Ascending aorta (tissue), 2 donors: Measurements from ENCODE around the gene QARS1. TPM values are rescaled to one million over a fixed set of nuclear protein-coding genes. Genes with fewer than 3 reads are reported as not detected.

Source experiments
- DNase-seq, 2 donors: peaks; one replicate each; pipeline ENCODE4 v3.0.0-alpha.2; 2019; ENCODE audit warnings: low spot score in 2 of 2
- H3K27ac ChIP-seq, 2 donors: fragments of 200-600 bp; sonication (generic); one replicate each; pipeline ENCODE4 v1.5.1; 2016 to 2017; ENCODE audit warnings: mild to moderate bottlenecking in 1 of 2
- H3K27me3 ChIP-seq: fragments of 200-600 bp; sonication (generic); one replicate; pipeline ENCODE4 v1.5.1; 2017
- H3K36me3 ChIP-seq, 2 donors: fragments of 200-600 bp; sonication (generic); one replicate each; pipeline ENCODE4 v1.5.1; 2016
- H3K4me1 ChIP-seq, 2 donors: fragments of 200-600 bp; sonication (generic); one replicate each; pipeline ENCODE4 v1.5.1; 2016 to 2017; ENCODE audit warnings: mild to moderate bottlenecking in 1 of 2
- H3K4me3 ChIP-seq, 2 donors: fragments of 200-600 bp; sonication (generic); one replicate each; pipeline ENCODE4 v1.5.1; 2016 to 2017; ENCODE audit warnings: mild to moderate bottlenecking in 1 of 2
- H3K9me3 ChIP-seq, 2 donors: fragments of 200-600 bp; sonication (generic); one replicate each; pipeline ENCODE4 v1.5.1; 2016
- intact Hi-C: fragments of 100-400 bp; cut with DNase I; formaldehyde crosslinking; loops from one replicate; pipeline ENCODE4 v1.15.1; 2023
- total RNA-seq: library from RNA; depleted of rRNA; stranded (reverse); fragments of >200 nt; gene quantifications from one replicate; pipeline ENCODE4 v1.1.0, GENCODE V29; 2016
- TF ChIP-seq, protein P1 (sequence below), 3 experiments: fragments of 200-600 bp in 2 of 3; fragments of 450-650 bp in 1 of 3; sonication (generic) in 2 of 3; IDR thresholded peaks; one replicate each; pipeline ENCODE4 v1.5.1; 2016 to 2019; ENCODE audit warnings: antibody characterized with exemption in 3 of 3, mild to moderate bottlenecking in 1 of 3, moderate library complexity in 1 of 3

QARS1 gene
- total RNA-seq, 1 donor from 2014 or later, result 588 TPM

GRCh38 chr3:49093853-49094767, 10.4 kb downstream of the QARS1 start, which contains the start of gene QRICH1:
Gene QRICH1, minus strand, starts transcription at chr3:49094071. Its CDS starts 17,054 bp downstream, at chr3:49077017.
- Histone ChIP-seq H3K27me3 (no peaks in the 10 kb centered on the region), H3K9me3 (no peaks in the 10 kb centered on the region), H3K27ac (peak within 1 kb of the TSS; percentile 94 to 97), H3K4me3 (peak within 1 kb of the TSS; percentile 97 to 98), H3K4me1 (peaks cover 0 to 26% of the 10 kb centered on the region in 2 donors), H3K36me3 (peaks cover 16 to 20% of the 10 kb centered on the region in 2 donors)
- TF ChIP-seq, protein P1, sequence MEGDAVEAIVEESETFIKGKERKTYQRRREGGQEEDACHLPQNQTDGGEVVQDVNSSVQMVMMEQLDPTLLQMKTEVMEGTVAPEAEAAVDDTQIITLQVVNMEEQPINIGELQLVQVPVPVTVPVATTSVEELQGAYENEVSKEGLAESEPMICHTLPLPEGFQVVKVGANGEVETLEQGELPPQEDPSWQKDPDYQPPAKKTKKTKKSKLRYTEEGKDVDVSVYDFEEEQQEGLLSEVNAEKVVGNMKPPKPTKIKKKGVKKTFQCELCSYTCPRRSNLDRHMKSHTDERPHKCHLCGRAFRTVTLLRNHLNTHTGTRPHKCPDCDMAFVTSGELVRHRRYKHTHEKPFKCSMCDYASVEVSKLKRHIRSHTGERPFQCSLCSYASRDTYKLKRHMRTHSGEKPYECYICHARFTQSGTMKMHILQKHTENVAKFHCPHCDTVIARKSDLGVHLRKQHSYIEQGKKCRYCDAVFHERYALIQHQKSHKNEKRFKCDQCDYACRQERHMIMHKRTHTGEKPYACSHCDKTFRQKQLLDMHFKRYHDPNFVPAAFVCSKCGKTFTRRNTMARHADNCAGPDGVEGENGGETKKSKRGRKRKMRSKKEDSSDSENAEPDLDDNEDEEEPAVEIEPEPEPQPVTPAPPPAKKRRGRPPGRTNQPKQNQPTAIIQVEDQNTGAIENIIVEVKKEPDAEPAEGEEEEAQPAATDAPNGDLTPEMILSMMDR (IDR thresholded peaks at IDR 0.05), result peak; percentile 50 to 62 (median 60)
- peak; percentile 94 to 99 for DNase-seq
- intact Hi-C loops, result loop anchor here (1.0 to 10.0 kb wide), 7 partner anchors 10 to 371 kb away; partner anchors contain the start of genes IMPDH2, LAMB2, P4HTM and QARS1

GRCh38 chr3:49092938-49093852, 11.4 kb downstream of the QARS1 start:
- Histone ChIP-seq H3K27me3 (no peaks in the 10 kb centered on the region), H3K27ac (peak overlapping the region; percentile 94 to 97), H3K4me1 (peaks cover 0 to 29% of the 10 kb centered on the region in 2 donors), H3K36me3 (peaks cover 7 to 11% of the 10 kb centered on the region in 2 donors), H3K9me3 (no peaks in the 10 kb centered on the region), H3K4me3 (peak overlapping the region; percentile 97 to 98)
- peak in 1 of 2 donors; percentile 84 for DNase-seq
- intact Hi-C loops, result loop anchor here (2.0 to 10.0 kb wide), 3 partner anchors 64 to 372 kb away; partner anchors contain the start of genes IMPDH2 and P4HTM
- TF ChIP-seq, protein P1 (IDR thresholded peaks at IDR 0.05), result no peak

- TF ChIP-seq, protein P1 (IDR thresholded peaks at IDR 0.05), result no peak
- DNase-seq, result no peak
- intact Hi-C loops, result no loop called here
- H3K27me3 ChIP-seq, result no peaks in the 10 kb centered on the region
- no peak overlapping the region for H3K27ac ChIP-seq
- H3K36me3 ChIP-seq, result peaks cover 6 to 20% of the 10 kb centered on the region in 2 donors
- no peaks in the 10 kb centered on the region for H3K9me3 ChIP-seq
- H3K4me1 ChIP-seq, result no peaks in the 10 kb centered on the region
- H3K4me3 ChIP-seq, result no peak overlapping the region
These were observed 23.1 kb downstream of the QARS1 start for GRCh38 chr3:49081429-49081828.

GRCh38 chr3:49079270-49079669, 25.3 kb downstream of the QARS1 start:
- peaks cover 27 to 41% of the 10 kb centered on the region in 2 donors for H3K36me3 ChIP-seq
- H3K27me3 ChIP-seq, result no peaks in the 10 kb centered on the region
- H3K27ac ChIP-seq, result no peak overlapping the region
- H3K9me3 ChIP-seq, result no peaks in the 10 kb centered on the region
- no peaks in the 10 kb centered on the region for H3K4me1 ChIP-seq
- no peak overlapping the region for H3K4me3 ChIP-seq
- DNase-seq, result no peak
- intact Hi-C loops, result no loop called here
- TF ChIP-seq, protein P1 (IDR thresholded peaks at IDR 0.05), result no peak

DNA sequence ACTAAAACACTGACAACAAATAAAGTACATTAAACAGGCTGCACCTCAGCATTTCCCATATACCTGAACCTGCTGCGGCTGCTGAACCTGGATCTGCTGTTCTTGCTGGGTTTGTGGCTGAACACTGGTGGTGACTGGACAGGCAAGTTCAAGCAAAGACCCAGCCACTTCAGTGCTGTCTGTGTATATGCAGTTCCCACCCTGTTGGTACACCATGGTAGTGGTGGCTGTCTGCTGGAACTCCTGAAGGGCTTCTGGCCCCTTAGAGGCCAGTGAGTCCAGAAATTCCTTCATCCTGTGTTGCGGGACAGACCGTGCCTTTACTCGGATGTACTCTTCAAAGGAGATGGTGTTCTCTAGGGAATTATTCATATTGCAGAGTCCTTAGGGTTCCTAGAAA, 27.9 kb downstream of the QARS1 start:
- no peaks in the 10 kb centered on the region for H3K9me3 ChIP-seq
- no peak for DNase-seq
- TF ChIP-seq, protein P1 (IDR thresholded peaks at IDR 0.05), result no peak
- intact Hi-C loops, result no loop called here
- no peaks in the 10 kb centered on the region for H3K27me3 ChIP-seq
- no peaks in the 10 kb centered on the region for H3K4me1 ChIP-seq
- H3K27ac ChIP-seq, result no peak overlapping the region
- H3K4me3 ChIP-seq, result no peak overlapping the region
- H3K36me3 ChIP-seq, result peaks cover 49 to 60% of the 10 kb centered on the region in 2 donors
